GM12875 (cell line): ENCODE measurements around the gene CFAP54.

Experiments
- H3K4me3 ChIP-seq: one replicate; pipeline ENCODE4 v1.5.1; 2011; ENCODE audit warnings: low read depth, low read length, control low read depth
- CTCF ChIP-seq: IDR thresholded peaks from 2 replicates; pipeline ENCODE4 v1.5.1; 2011; ENCODE audit warnings: low read depth, mild to moderate bottlenecking, control low read depth, inconsistent platforms, low read length, moderate library complexity, borderline replicate concordance; ENCODE audit not compliant: insufficient read depth

CFAP54 gene

GRCh38 chr12:96870946-96871345 lies 381.6 kb downstream of the CFAP54 start:
- no peak overlapping the region for H3K4me3 ChIP-seq
- no peak for TF ChIP-seq CTCF

- no peak for TF ChIP-seq CTCF
- no peak overlapping the region for H3K4me3 ChIP-seq
Observed at GRCh38 chr12:96872961-96873360, 383.6 kb downstream of the CFAP54 start.

- no peak for TF ChIP-seq CTCF
- H3K4me3 ChIP-seq = no peak overlapping the region
Observed at GRCh38 chr12:96874211-96874610, 384.8 kb downstream of the CFAP54 start.

GRCh38 chr12:96876966-96877365 lies 387.6 kb downstream of the CFAP54 start:
- TF ChIP-seq CTCF = no peak
- H3K4me3 ChIP-seq = no peak overlapping the region

- no peak overlapping the region for H3K4me3 ChIP-seq
- no peak for TF ChIP-seq CTCF
Observed at GRCh38 chr12:96878704-96879103, 389.3 kb downstream of the CFAP54 start.

GRCh38 chr12:96879301-96879700 lies 389.9 kb downstream of the CFAP54 start:
- no peak for TF ChIP-seq CTCF
- no peak overlapping the region for H3K4me3 ChIP-seq

GRCh38 chr12:96880220-96880619 lies 390.8 kb downstream of the CFAP54 start:
- no peak overlapping the region for H3K4me3 ChIP-seq
- no peak for TF ChIP-seq CTCF
